Mucosa of descending colon (tissue), 3 donors: Measurements from ENCODE around the gene SLC16A12. TPM values are rescaled to one million over a fixed set of nuclear protein-coding genes. Genes with fewer than 3 reads are reported as not detected.

ENCODE experiments used
- ATAC-seq: fragments of 200-7000 bp; cut with Tn5 transposase; one replicate; pipeline ENCODE4 v1.9.1; 2020; ENCODE audit warnings: mild to moderate bottlenecking, moderate library complexity
- DNase-seq, 3 donors: peaks; one replicate each; pipeline ENCODE4 v3.0.0-alpha.2; 2020
- H3K36me3 ChIP-seq: fragments of 200-600 bp; one replicate; pipeline ENCODE4 v1.8.0; 2021; ENCODE audit warnings: low read depth, mild to moderate bottlenecking
- H3K4me1 ChIP-seq: fragments of 200-600 bp; one replicate; pipeline ENCODE4 v1.8.0; 2021; ENCODE audit warnings: low read depth, mild to moderate bottlenecking
- H3K4me3 ChIP-seq: fragments of 200-600 bp; one replicate; pipeline ENCODE4 v1.8.0; 2021; ENCODE audit warnings: mild to moderate bottlenecking
- H3K9me3 ChIP-seq: fragments of 200-600 bp; one replicate; pipeline ENCODE4 v1.8.0; 2021; ENCODE audit warnings: mild to moderate bottlenecking
- CTCF ChIP-seq: fragments of 200-600 bp; IDR thresholded peaks from one replicate; pipeline ENCODE4 v1.8.0; 2022; ENCODE audit warnings: antibody characterized with exemption, mild to moderate bottlenecking
- intact Hi-C, 2 donors: fragments of 100-400 bp; cut with DNase I in 1 of 2; cut with micrococcal nuclease in 1 of 2; formaldehyde crosslinking; loops; one replicate each; pipeline versions ENCODE4 v1.11.0 to v1.11.1; 2022; cut with DNase I, micrococcal nuclease
- total RNA-seq, 3 donors: library from RNA; stranded (reverse); fragmentation: NEBNext Ultra II Directional in 2 of 3; extraction: Animal tissue kit (Norgen Biotek cat#: 25700) in 2 of 3; gene quantifications; one replicate each; pipeline versions ENCODE4 v1.2.1 to v1.2.4, GENCODE V29; 2021 to 2023
- donor health status: DM: no; HTN: no; CAD: no; lungs with moderate emphysema.
- donor health status: DM: no; HTN: no; CAD: no.
- donor health status: DM: no; HTN: yes; CAD: no.

The SLC16A12 gene
- total RNA-seq, 3 donors from 2014 or later = 0.12 to 0.47 (median 0.23) TPM

GRCh38 chr10:89475591-89475998, 59.8 kb downstream of the SLC16A12 start:
- DNase-seq (no peak), ATAC-seq (no peak)
- Histone ChIP-seq H3K4me3 (no peak overlapping the region), H3K9me3 (no peaks in the 10 kb centered on the region), H3K36me3 (no peaks in the 10 kb centered on the region), H3K4me1 (no peaks in the 10 kb centered on the region)
- intact Hi-C loops = no loop called here
- no peak for TF ChIP-seq CTCF

- no peaks in the 10 kb centered on the region for H3K4me1 ChIP-seq
- H3K9me3 ChIP-seq = no peaks in the 10 kb centered on the region
- intact Hi-C loops = no loop called here
- no peak for DNase-seq
- no peak for TF ChIP-seq CTCF
- no peaks in the 10 kb centered on the region for H3K36me3 ChIP-seq
- no peak overlapping the region for H3K4me3 ChIP-seq
- ATAC-seq = no peak
These were observed 60.3 kb downstream of the SLC16A12 start for GRCh38 chr10:89475125-89475524.

- intact Hi-C loops = no loop called here
- H3K4me3 ChIP-seq = no peak overlapping the region
- no peak for TF ChIP-seq CTCF
- DNase-seq = no peak
- H3K4me1 ChIP-seq = no peaks in the 10 kb centered on the region
- H3K9me3 ChIP-seq = no peaks in the 10 kb centered on the region
- ATAC-seq = no peak
- H3K36me3 ChIP-seq = no peaks in the 10 kb centered on the region
These were observed 60.9 kb downstream of the SLC16A12 start for GRCh38 chr10:89474452-89474851.

GRCh38 chr10:89471110-89471809, 64.1 kb downstream of the SLC16A12 start:
- TF ChIP-seq CTCF = no peak
- no peak for DNase-seq
- H3K9me3 ChIP-seq = no peaks in the 10 kb centered on the region
- intact Hi-C loops = no loop called here
- ATAC-seq = no peak
- H3K4me1 ChIP-seq = no peaks in the 10 kb centered on the region
- no peak overlapping the region for H3K4me3 ChIP-seq
- H3K36me3 ChIP-seq = no peaks in the 10 kb centered on the region

GRCh38 chr10:89470628-89471027, 64.8 kb downstream of the SLC16A12 start:
- H3K36me3 ChIP-seq = no peaks in the 10 kb centered on the region
- no peaks in the 10 kb centered on the region for H3K9me3 ChIP-seq
- no peak overlapping the region for H3K4me3 ChIP-seq
- TF ChIP-seq CTCF = no peak
- ATAC-seq = peak; percentile 16
- H3K4me1 ChIP-seq = no peaks in the 10 kb centered on the region
- DNase-seq = no peak
- intact Hi-C loops = no loop called here

GRCh38 chr10:89469517-89469916, 65.9 kb downstream of the SLC16A12 start:
- DNase-seq (no peak), ATAC-seq (no peak)
- Histone ChIP-seq H3K36me3 (no peaks in the 10 kb centered on the region), H3K4me3 (no peak overlapping the region), H3K9me3 (no peaks in the 10 kb centered on the region), H3K4me1 (no peaks in the 10 kb centered on the region)
- intact Hi-C loops = no loop called here
- no peak for TF ChIP-seq CTCF
